Heart right ventricle (tissue), 16 donors: ENCODE results near the gene TERB1. TPM values are rescaled to one million over a fixed set of nuclear protein-coding genes. Genes with fewer than 3 reads are reported as not detected.

Experiments
- ATAC-seq, 8 donors: fragments of 200-7000 bp; cut with Tn5 transposase; one replicate each; pipeline ENCODE4 v1.9.1; 2020; ENCODE audit warnings: mild to moderate bottlenecking in 8 of 8, moderate library complexity in 8 of 8, moderate number of reproducible peaks in 1 of 8
- DNase-seq, 2 donors: peaks; one replicate each; pipeline ENCODE4 v3.0.0-alpha.2; 2020
- H3K27ac ChIP-seq, 10 donors: fragments of 200-600 bp; sonication (generic) in 2 of 10; one replicate each; pipeline versions ENCODE4 v1.5.0 to v1.8.0; 2020 to 2022; ENCODE audit warnings: mild to moderate bottlenecking in 3 of 10
- H3K27me3 ChIP-seq, 7 donors: fragments of 200-600 bp; one replicate each; pipeline ENCODE4 v1.8.0; 2021 to 2022; ENCODE audit warnings: mild to moderate bottlenecking in 2 of 7
- H3K36me3 ChIP-seq, 9 donors: fragments of 200-600 bp; sonication (generic) in 1 of 9; one replicate each; pipeline versions ENCODE4 v1.5.0 to v1.8.0; 2020 to 2022; ENCODE audit warnings: mild to moderate bottlenecking in 2 of 9
- H3K4me1 ChIP-seq, 9 donors: fragments of 200-600 bp; sonication (generic) in 1 of 9; one replicate each; pipeline versions ENCODE4 v1.5.0 to v1.8.0; 2020 to 2022; ENCODE audit warnings: mild to moderate bottlenecking in 4 of 9
- H3K4me3 ChIP-seq, 10 donors: fragments of 200-600 bp; sonication (generic) in 2 of 10; one replicate each; pipeline versions ENCODE4 v1.5.0 to v1.8.0; 2020 to 2022; ENCODE audit warnings: mild to moderate bottlenecking in 7 of 10, moderate library complexity in 2 of 10
- H3K9me3 ChIP-seq, 11 donors: fragments of 200-600 bp in 10 of 11; sonication (generic) in 2 of 11; one replicate each; pipeline versions ENCODE4 v1.5.0 to v1.8.0; 2013 to 2022; ENCODE audit warnings: mild to moderate bottlenecking in 2 of 11, control low read depth in 1 of 11, moderate library complexity in 1 of 11
- WGBS, 2 donors: extraction: QIAGEN DNeasy Blood & Tissue Kit; methylation state at CpG; one replicate each; pipeline ENCODE4 v1.1.7; 2013; ENCODE audit warnings: inconsistent platforms in 1 of 2; 5-methylcytosine and 5-hydroxymethylcytosine counted together
- intact Hi-C, 10 donors: fragments of 100-400 bp; cut with DNase I; formaldehyde crosslinking; loops; one replicate each; pipeline versions ENCODE4 v1.11.1 to v1.14.2; 2022
- polyA plus RNA-seq, 2 donors: library from polyadenylated mRNA; stranded (reverse); fragments of 200-250 nt; gene quantifications; one replicate each; pipeline ENCODE4 v1.2.3, GENCODE V29; 2013
- total RNA-seq, 10 donors: library from RNA; stranded (reverse); fragmentation: NEBNext Ultra II Directional in 3 of 10; extraction: Animal tissue kit (Norgen Biotek cat#: 25700) in 3 of 10; gene quantifications; one replicate each; pipeline versions ENCODE4 v1.2.1 to v1.2.4, GENCODE V29; 2021 to 2023
- TF ChIP-seq, protein P1 (sequence below), 9 donors: fragments of 200-600 bp; sonication (generic) in 2 of 9; IDR thresholded peaks; one replicate each; pipeline versions ENCODE4 v1.5.0 to v1.8.0; 2021 to 2022; ENCODE audit warnings: antibody characterized with exemption in 9 of 9, mild to moderate bottlenecking in 5 of 9, moderate library complexity in 1 of 9
- donor health status: Arrhythmogenic right ventricular cardiomyopathy.
- donor health status: ischemic (EF 13 %, LVEDD 7.1; RV severe dilation, severe dysfunction).
- donor health status: healthy with polysubstance abuse.
- donor health status: DM: no; HTN: yes; CAD: no.
- donor health status: DM: no; HTN: no; CAD: no.
- donor health status: ischemic (EF 25% LVEDD 6.9; RV normal size, moderate dysfunction).
- donor health status: ischemic (EF 25% LVEDD 5.7; RV mildly dilated, moderate dysfunction).
- donor health status: healthy.
- donor health status: DM: yes; HTN: yes; CAD: no.
- donor health status: Ischemic cardiomyopathy.
- donor health status: ischemic (EF 35%, LVEDD 5.7; RV mildly dilated, moderate dysfunction).
- donor health status: nonischemic (EF 11% LVEDD 7.7; RV severe dilation, severe dysfunction).
- donor health status: DM: yes; HTN: yes; CAD: no.
- donor health status: PGD.
- donor health status: ischemic (EF 29% LVEDD 5.4; RV normal size, mild dysfunction).
- donor health status: nonischemic (EF 23%, LVEDD 6.1; RV moderate dilation, normal function).

TERB1 gene
- total and polyA plus RNA-seq, 12 donors, result 0.12 TPM; not detected in 11

DNA sequence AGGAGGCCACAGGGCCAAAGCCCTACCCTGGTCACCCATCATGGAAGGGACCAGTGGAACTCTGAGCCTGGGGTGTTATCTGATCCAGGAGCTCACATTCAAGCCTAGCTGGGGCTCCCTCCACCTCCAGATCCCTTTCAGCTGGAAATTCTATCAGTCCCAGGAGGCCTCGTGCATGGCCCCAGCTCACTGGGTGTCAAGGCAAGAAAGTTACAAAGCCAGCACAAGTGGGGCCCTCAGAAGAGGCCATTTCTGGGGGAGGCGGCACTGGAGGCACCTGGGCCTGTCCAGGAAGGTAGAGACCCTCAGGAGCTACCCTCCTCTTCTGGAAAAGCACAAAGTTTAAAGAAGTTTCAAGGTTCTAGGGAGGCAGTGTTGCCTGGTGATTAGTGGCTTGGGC, 47.6 kb upstream of the TERB1 start:
- WGBS, 2 donors, result 85 to 94% methylated on average over 2 of the region's 2 CpGs
- no peak for DNase-seq

DNA sequence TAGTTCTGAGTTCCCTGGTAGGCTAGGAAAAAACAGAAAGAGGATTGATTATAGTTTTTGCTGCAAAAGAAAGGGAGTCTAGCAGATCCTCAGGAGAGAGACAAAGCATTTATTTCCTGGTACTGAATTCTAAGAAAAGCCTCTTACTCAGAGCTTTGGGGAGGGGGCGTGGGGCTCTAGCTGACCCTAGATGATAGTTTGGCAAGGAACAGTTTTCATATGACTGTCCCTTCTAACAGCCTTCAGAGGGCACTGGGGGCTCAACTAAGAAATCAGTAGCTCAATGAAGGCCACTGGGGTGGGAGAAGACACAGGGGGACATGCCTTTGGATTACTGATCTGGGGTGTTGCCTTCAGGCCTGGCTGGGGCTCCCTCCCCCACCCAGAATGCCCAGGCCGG, 46.8 kb upstream of the TERB1 start:
- Histone ChIP-seq H3K36me3 (no peaks in the 10 kb centered on the region), H3K4me3 (no peak overlapping the region), H3K27ac (no peak overlapping the region), H3K4me1 (peaks cover 4 to 23% (median 12%) of the 10 kb centered on the region in 9 donors), H3K9me3 (no peaks in the 10 kb centered on the region), H3K27me3 (peaks cover 10 to 50% (median 39%) of the 10 kb centered on the region in 7 donors)
- intact Hi-C loops, result no loop called here
- WGBS, 2 donors, result 83 to 93% methylated on average over 2 of the region's 2 CpGs
- ATAC-seq (no peak), DNase-seq (no peak)
- TF ChIP-seq, protein P1, sequence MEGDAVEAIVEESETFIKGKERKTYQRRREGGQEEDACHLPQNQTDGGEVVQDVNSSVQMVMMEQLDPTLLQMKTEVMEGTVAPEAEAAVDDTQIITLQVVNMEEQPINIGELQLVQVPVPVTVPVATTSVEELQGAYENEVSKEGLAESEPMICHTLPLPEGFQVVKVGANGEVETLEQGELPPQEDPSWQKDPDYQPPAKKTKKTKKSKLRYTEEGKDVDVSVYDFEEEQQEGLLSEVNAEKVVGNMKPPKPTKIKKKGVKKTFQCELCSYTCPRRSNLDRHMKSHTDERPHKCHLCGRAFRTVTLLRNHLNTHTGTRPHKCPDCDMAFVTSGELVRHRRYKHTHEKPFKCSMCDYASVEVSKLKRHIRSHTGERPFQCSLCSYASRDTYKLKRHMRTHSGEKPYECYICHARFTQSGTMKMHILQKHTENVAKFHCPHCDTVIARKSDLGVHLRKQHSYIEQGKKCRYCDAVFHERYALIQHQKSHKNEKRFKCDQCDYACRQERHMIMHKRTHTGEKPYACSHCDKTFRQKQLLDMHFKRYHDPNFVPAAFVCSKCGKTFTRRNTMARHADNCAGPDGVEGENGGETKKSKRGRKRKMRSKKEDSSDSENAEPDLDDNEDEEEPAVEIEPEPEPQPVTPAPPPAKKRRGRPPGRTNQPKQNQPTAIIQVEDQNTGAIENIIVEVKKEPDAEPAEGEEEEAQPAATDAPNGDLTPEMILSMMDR (IDR thresholded peaks at IDR 0.05), result no peak

More for the DNA sequence above, 47.6 kb upstream of the TERB1 start:
- no peak overlapping the region for H3K27ac ChIP-seq
- no peaks in the 10 kb centered on the region for H3K36me3 ChIP-seq
- TF ChIP-seq, protein P1 (IDR thresholded peaks at IDR 0.05), result no peak
- H3K4me3 ChIP-seq, result no peak overlapping the region
- peaks cover 10 to 43% (median 37%) of the 10 kb centered on the region in 7 donors for H3K27me3 ChIP-seq
- no peak for ATAC-seq
- no peaks in the 10 kb centered on the region for H3K9me3 ChIP-seq
- intact Hi-C loops, result no loop called here
- H3K4me1 ChIP-seq, result peaks cover 4 to 20% (median 12%) of the 10 kb centered on the region in 9 donors

DNA sequence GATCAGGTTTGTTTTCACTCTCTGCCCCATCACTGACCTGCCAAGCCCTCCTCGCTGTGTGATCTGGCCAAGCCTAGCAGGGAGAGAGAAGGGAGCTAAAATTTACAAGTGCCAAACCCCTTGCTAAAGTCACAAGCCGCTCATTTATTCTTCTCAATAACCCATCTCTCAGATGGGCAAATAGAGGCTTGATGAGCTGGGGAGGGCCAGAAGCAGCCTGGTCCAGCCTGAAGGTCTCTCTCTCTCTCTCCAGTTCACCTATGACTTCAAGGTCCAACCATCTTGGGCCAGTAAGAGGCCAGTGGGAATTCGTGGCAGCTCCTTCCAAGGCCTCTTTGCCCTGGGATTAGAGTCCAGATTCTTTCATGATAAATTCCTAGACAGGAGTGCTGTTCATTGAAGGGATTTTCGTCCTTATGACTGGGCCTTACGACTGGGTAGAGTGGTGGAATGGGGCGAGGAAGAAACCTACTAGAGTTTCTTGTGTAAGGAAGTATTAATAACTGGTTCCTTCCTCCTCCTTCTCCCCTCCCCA, 46.2 kb upstream of the TERB1 start:
- DNase-seq, result no peak
- Histone ChIP-seq H3K9me3 (no peaks in the 10 kb centered on the region), H3K36me3 (no peaks in the 10 kb centered on the region), H3K4me1 (peaks cover 4 to 23% (median 12%) of the 10 kb centered on the region in 9 donors), H3K4me3 (no peak overlapping the region), H3K27ac (no peak overlapping the region), H3K27me3 (peaks cover 10 to 52% (median 39%) of the 10 kb centered on the region in 7 donors)
- 81 to 82% methylated on average over 6 of the region's 6 CpGs for WGBS, 2 donors
- intact Hi-C loops, result no loop called here
- TF ChIP-seq, protein P1 (IDR thresholded peaks at IDR 0.05), result no peak
- ATAC-seq, result no peak

DNA sequence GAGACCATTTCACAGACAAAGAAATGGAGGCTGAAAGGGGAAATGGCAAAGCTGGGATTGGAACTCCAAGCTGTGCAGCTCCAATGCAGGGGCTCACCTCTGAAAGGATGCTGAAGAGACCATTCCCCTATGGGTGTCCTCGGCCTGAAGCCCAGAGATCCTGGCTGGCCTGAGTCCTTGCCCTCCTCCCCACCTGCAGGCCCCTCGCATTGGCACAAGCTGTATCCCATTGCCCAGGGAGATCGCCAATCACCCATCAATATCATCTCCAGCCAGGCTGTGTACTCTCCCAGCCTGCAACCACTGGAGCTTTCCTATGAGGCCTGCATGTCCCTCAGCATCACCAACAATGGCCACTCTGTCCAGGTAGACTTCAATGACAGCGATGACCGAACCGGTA, 45.4 kb upstream of the TERB1 start:
- peaks cover 10 to 52% (median 39%) of the 10 kb centered on the region in 7 donors for H3K27me3 ChIP-seq

More for the DNA sequence above, 45.4 kb upstream of the TERB1 start:
- Histone ChIP-seq H3K4me3 (no peak overlapping the region), H3K4me1 (peaks cover 4 to 23% (median 12%) of the 10 kb centered on the region in 9 donors), H3K9me3 (no peaks in the 10 kb centered on the region), H3K27ac (no peak overlapping the region), H3K36me3 (no peaks in the 10 kb centered on the region)
- TF ChIP-seq, protein P1 (IDR thresholded peaks at IDR 0.05), result no peak
- WGBS, 2 donors, result 93 to 98% methylated on average over 6 of the region's 6 CpGs
- DNase-seq, result no peak
- no peak for ATAC-seq
- intact Hi-C loops, result no loop called here
